Astrocyte (in vitro differentiated cells and primary cell): ENCODE data around the gene AMPH.

ENCODE experiments used
- EZH2 ChIP-seq: IDR thresholded peaks from 2 replicates; pipeline ENCODE4 v1.6.1; 2012; ENCODE audit warnings: mild to moderate bottlenecking, low read length, inconsistent platforms; ENCODE audit not compliant: insufficient read depth
- TF ChIP-seq, protein P1 (sequence below): IDR thresholded peaks from 2 replicates; pipeline ENCODE4 v1.5.1; 2011; ENCODE audit warnings: low read depth, mild to moderate bottlenecking, inconsistent platforms, low read length, moderate library complexity; ENCODE audit not compliant: insufficient read depth

DNA sequence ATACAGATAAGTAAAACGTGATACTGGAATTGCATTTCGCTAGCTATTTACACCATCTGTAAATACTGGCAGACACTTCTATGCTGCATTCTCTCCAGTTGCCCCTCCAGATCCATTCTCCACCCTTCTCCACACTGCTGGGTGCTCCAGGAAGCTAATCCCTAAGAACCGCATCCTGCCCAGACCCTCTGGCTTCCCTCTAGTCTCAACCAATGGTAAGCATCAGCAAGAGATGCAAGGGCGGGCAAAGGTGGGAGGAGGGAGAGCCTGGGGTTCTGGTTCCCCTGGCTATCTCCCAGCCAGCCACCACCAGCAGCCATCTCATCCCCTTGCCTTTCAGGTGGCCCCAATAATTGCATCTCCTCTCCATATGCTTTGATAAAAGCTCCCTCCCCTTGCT lies 84.4 kb downstream of the AMPH start:
- TF ChIP-seq, protein P1, sequence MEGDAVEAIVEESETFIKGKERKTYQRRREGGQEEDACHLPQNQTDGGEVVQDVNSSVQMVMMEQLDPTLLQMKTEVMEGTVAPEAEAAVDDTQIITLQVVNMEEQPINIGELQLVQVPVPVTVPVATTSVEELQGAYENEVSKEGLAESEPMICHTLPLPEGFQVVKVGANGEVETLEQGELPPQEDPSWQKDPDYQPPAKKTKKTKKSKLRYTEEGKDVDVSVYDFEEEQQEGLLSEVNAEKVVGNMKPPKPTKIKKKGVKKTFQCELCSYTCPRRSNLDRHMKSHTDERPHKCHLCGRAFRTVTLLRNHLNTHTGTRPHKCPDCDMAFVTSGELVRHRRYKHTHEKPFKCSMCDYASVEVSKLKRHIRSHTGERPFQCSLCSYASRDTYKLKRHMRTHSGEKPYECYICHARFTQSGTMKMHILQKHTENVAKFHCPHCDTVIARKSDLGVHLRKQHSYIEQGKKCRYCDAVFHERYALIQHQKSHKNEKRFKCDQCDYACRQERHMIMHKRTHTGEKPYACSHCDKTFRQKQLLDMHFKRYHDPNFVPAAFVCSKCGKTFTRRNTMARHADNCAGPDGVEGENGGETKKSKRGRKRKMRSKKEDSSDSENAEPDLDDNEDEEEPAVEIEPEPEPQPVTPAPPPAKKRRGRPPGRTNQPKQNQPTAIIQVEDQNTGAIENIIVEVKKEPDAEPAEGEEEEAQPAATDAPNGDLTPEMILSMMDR, result no peak
- no peak for TF ChIP-seq EZH2
